SU-DHL-6 (cell line): ENCODE data around the gene GSN.
"Not testable (repeated sequence)": the region's sequence is repeated elsewhere in the genome, so short reads cannot be mapped to it uniquely, and the experiment has no call there.

Experiments used
- H2AFZ ChIP-seq: fragments of 200-600 bp; sonication (generic); 2 replicates; pipeline ENCODE4 v1.6.1; 2014; ENCODE audit warnings: low read depth, mild to moderate bottlenecking, moderate library complexity, mixed read lengths, antibody characterized with exemption, low read length; ENCODE audit not compliant: severe bottlenecking
- H3F3A ChIP-seq: fragments of 200-600 bp; shearing (Covaris generic); 2 replicates; pipeline ENCODE4 v1.6.0; 2016; ENCODE audit warnings: antibody characterized with exemption, mild to moderate bottlenecking; ENCODE audit not compliant: insufficient read depth
- H3K27ac ChIP-seq: fragments of 200-600 bp; sonication (generic); 2 replicates; pipeline ENCODE4 v1.5.1; 2016; ENCODE audit warnings: low read depth, mild to moderate bottlenecking, low read length, moderate library complexity, mixed read lengths
- H3K27me3 ChIP-seq: fragments of 200-600 bp; sonication (generic), shearing (Covaris generic); 2 replicates; pipeline ENCODE4 v1.6.0; 2014; ENCODE audit warnings: mild to moderate bottlenecking, low read length
- H3K36me3 ChIP-seq: fragments of 200-600 bp; sonication (generic); 2 replicates; pipeline ENCODE4 v1.6.1; 2014; ENCODE audit warnings: mild to moderate bottlenecking, low read length, mixed read lengths
- H3K4me2 ChIP-seq: fragments of 300-600, 200-600 bp; shearing (Covaris generic), sonication (generic); 2 replicates; pipeline ENCODE4 v1.6.0; 2014; ENCODE audit warnings: low read length, low read depth, mild to moderate bottlenecking; ENCODE audit not compliant: poor library complexity, severe bottlenecking
- H3K4me3 ChIP-seq: fragments of 200-600 bp; sonication (generic); 2 replicates; pipeline ENCODE4 v1.5.1; 2014; ENCODE audit warnings: antibody characterized with exemption, low read length, mild to moderate bottlenecking, mixed read lengths; ENCODE audit not compliant: insufficient read depth, poor library complexity, severe bottlenecking
- H3K79me2 ChIP-seq: fragments of 200-600 bp; sonication (generic); 2 replicates; pipeline ENCODE4 v1.6.1; 2014; ENCODE audit warnings: mild to moderate bottlenecking, low read length, moderate library complexity; ENCODE audit not compliant: insufficient read depth
- H3K9ac ChIP-seq: fragments of 200-600 bp; sonication (generic); 2 replicates; pipeline ENCODE4 v1.7.0; 2014; ENCODE audit warnings: mild to moderate bottlenecking, low read length
- H3K9me2 ChIP-seq: fragments of 200-600 bp; sonication (generic); replicated peaks from 2 replicates; pipeline ENCODE4 v1.6.1; 2014; ENCODE audit warnings: low read length; ENCODE audit not compliant: insufficient read depth
- H3K9me3 ChIP-seq: fragments of 200-600 bp; sonication (generic); 2 replicates; pipeline ENCODE4 v1.6.1; 2014; ENCODE audit warnings: low read length, mixed read lengths; ENCODE audit not compliant: insufficient read depth
- H4K20me1 ChIP-seq: fragments of 200-600 bp; sonication (generic); 2 replicates; pipeline ENCODE4 v1.6.1; 2014; ENCODE audit warnings: low read depth, mild to moderate bottlenecking, antibody characterized with exemption, low read length, moderate library complexity, mixed read lengths
- CTCF ChIP-seq: fragments of 200-600 bp; sonication (generic); IDR thresholded peaks from one replicate; pipeline ENCODE4 v1.5.1; 2017; ENCODE audit warnings: antibody characterized with exemption, mild to moderate bottlenecking, low read length, moderate library complexity; ENCODE audit not compliant: insufficient read depth, poor library complexity, severe bottlenecking
- EZH2phosphoT487 ChIP-seq: fragments of 200-600 bp; sonication (generic), shearing (Covaris generic); conservative IDR thresholded peaks from 2 replicates; pipeline ENCODE4 v1.6.1; 2018; ENCODE audit warnings: mild to moderate bottlenecking, antibody characterized with exemption, low read length, moderate library complexity, mixed read lengths

The GSN gene

GRCh38 chr9:121289772-121290370 lies 21.9 kb downstream of the GSN start:
- no peaks in the 10 kb centered on the region for H3F3A ChIP-seq
- no peaks in the 10 kb centered on the region for H3K27me3 ChIP-seq
- no peaks in the 10 kb centered on the region for H3K79me2 ChIP-seq
- no peak for TF ChIP-seq EZH2phosphoT487
- no peak for TF ChIP-seq CTCF
- H2AFZ ChIP-seq: no peak overlapping the region
- H3K27ac ChIP-seq: no peak overlapping the region
- no peaks in the 10 kb centered on the region for H4K20me1 ChIP-seq
- H3K9me3 ChIP-seq: no peaks in the 10 kb centered on the region
- H3K4me3 ChIP-seq: no peak overlapping the region
- H3K36me3 ChIP-seq: no peaks in the 10 kb centered on the region
- no peak overlapping the region for H3K9ac ChIP-seq
- H3K4me2 ChIP-seq: no peak overlapping the region
- H3K9me2 ChIP-seq: no peaks in the 10 kb centered on the region

- H3K4me2 ChIP-seq, H4K20me1 ChIP-seq, H3K4me3 ChIP-seq: not testable (repeated sequence)
These were observed 23.6 kb downstream of the GSN start for GRCh38 chr9:121291536-121291935.

GRCh38 chr9:121292051-121292450 lies 24.1 kb downstream of the GSN start:
- Histone ChIP-seq H3F3A (no peaks in the 10 kb centered on the region), H3K4me3 (no peak overlapping the region), H3K27ac (no peak overlapping the region), H3K9me2 (no peaks in the 10 kb centered on the region), H3K4me2 (no peak overlapping the region), H3K79me2 (no peaks in the 10 kb centered on the region), H3K9me3 (no peaks in the 10 kb centered on the region), H3K27me3 (no peaks in the 10 kb centered on the region), H2AFZ (no peak overlapping the region), H4K20me1 (no peaks in the 10 kb centered on the region), H3K9ac (no peak overlapping the region), H3K36me3 (no peaks in the 10 kb centered on the region)
- TF ChIP-seq CTCF (no peak), EZH2phosphoT487 (no peak)

More at GRCh38 chr9:121291536-121291935, 23.6 kb downstream of the GSN start:
- H3K36me3 ChIP-seq, H3K9ac ChIP-seq, H3K9me2 ChIP-seq, H3K27ac ChIP-seq, H2AFZ ChIP-seq, H3K79me2 ChIP-seq, H3K9me3 ChIP-seq, H3K27me3 ChIP-seq, H3F3A ChIP-seq: not testable (repeated sequence)

DNA sequence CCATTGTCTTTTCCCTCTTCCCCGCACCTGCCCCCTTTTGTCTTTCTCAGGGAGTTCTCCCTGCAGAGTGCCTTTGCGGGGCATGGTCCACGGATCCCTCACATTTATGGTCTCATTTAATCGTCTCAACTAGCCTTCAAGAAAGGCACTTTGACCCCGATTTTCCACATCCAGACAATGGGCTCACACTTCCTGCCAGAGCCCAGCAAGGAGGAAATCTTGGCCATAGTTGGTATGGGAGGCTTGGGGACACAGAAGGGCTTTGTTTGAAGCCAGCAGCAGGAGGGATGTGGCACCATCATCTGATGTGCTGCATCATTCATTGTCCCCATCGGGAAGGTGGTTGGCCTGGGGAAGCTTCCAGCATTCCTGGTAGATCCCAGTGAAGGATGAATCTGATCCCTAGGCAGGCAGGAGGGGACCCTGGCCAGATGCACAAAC lies 24.9 kb downstream of the GSN start:
- no peak overlapping the region for H3K4me2 ChIP-seq
- no peak overlapping the region for H2AFZ ChIP-seq
- H3F3A ChIP-seq: no peaks in the 10 kb centered on the region
- no peak overlapping the region for H3K27ac ChIP-seq
- no peak for TF ChIP-seq CTCF
- no peak for TF ChIP-seq EZH2phosphoT487
- H4K20me1 ChIP-seq: no peaks in the 10 kb centered on the region
- no peak overlapping the region for H3K9ac ChIP-seq
- no peaks in the 10 kb centered on the region for H3K27me3 ChIP-seq
- H3K4me3 ChIP-seq: no peak overlapping the region
- no peaks in the 10 kb centered on the region for H3K9me3 ChIP-seq
- H3K9me2 ChIP-seq: no peaks in the 10 kb centered on the region
- no peaks in the 10 kb centered on the region for H3K36me3 ChIP-seq
- H3K79me2 ChIP-seq: no peaks in the 10 kb centered on the region
